ENCODE results near the gene DPP9. TPM values are rescaled to one million over a fixed set of nuclear protein-coding genes. Genes with fewer than 3 reads are reported as not detected.

The DPP9 gene
- total RNA-seq, 1 donor from 2014 or later = 127 TPM

DNA sequence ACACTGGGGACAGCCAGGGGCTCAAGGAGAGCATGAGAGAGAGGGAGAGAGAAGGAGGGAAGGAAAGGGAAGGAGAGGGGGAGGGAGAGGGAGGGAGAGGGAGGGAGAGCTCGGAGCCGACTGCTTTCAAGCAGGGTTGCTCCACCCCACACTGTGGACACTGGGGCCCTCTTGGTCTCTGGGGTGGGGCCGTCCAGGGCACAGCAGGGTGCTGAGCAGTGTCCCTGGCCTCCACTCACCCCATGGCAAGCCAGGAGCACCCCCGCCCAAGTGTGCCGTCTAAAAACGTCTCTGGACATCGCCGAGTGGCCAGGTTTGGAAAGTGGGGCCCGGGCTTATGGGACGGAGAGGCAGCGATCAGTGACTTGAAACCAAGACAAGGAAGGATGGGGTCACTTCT, 20.9 kb downstream of the DPP9 start:
- H3K4me3 ChIP-seq (ENCODE audit: low read depth, low read length) = no peak overlapping the region
- TF ChIP-seq CTCF (conservative IDR thresholded peaks at IDR 0.05; ENCODE audit: low read depth, low read length) = no peak
- no peak for DNase-seq (ENCODE audit: low read depth)

- no peak overlapping the region for H3K4me3 ChIP-seq (ENCODE audit: low read depth, low read length)
- no peak for TF ChIP-seq CTCF (conservative IDR thresholded peaks at IDR 0.05; ENCODE audit: low read depth, low read length)
- DNase-seq (ENCODE audit: low read depth) = no peak
Measured at GRCh38 chr19:4701557-4701956, 22.1 kb downstream of the DPP9 start.

DNA sequence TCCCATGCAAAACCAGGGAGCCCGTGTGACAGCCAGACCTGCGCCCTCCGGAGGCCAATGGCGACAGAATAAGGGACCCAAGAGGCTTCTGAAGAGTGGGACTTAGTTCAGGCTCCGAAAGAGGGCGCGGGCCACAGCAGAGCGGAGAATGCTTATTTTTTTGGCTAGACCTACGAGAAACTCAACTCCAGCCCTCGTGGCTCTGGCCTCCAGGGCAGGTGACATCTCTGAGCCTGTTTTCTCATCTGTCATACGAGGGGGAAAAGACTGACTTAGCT, 23.0 kb downstream of the DPP9 start:
- no peak overlapping the region for H3K4me3 ChIP-seq (ENCODE audit: low read depth, low read length)
- no peak for TF ChIP-seq CTCF (conservative IDR thresholded peaks at IDR 0.05; ENCODE audit: low read depth, low read length)
- DNase-seq (ENCODE audit: low read depth) = no peak

DNA sequence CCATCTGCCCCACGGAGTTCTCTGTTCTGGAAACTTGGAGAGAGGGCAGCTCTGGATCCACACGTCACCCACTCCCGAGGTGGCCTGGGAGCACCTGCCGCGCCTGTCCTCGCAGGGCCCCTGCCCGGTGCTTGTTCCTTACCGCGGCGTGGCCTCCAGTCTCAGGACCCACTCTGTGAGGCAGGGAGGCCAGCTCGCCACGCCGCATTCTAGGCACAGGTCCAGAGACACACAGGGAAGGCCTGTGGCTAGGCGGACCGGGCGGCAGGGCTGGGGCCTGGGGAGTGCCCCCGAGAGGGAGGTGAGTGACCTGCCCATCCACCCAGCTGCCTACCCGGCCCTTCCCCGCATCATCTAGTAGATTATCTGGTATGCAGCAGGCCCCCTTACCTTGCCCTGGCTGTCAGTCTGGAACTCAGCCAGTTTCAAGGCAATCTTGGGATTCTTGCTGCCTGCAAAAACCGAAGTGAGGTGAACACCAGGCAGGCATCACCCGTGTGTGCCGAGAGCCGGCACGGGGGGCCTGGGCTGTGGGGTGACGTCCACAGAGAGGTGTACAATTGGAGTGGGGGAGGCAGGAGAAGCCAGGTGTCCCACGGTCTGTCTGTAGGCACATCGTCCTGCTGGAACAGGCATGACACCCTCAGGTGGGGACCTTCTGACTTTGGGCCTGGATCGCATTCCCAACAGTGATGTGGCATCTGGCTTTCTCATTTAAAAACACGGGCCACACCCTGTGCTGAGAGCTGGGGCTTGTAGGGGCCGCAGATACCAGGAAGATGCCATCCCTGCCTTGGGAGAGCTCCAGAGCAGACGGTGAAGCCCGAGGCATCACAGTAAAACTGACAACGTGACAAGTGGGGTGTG, 23.6 kb downstream of the DPP9 start:
- no peak for TF ChIP-seq CTCF (conservative IDR thresholded peaks at IDR 0.05; ENCODE audit: low read depth, low read length)
- no peak overlapping the region for H3K4me3 ChIP-seq (ENCODE audit: low read depth, low read length)
- DNase-seq (ENCODE audit: low read depth) = no peak

GRCh38 chr19:4697304-4697703, 26.3 kb downstream of the DPP9 start:
- no peak overlapping the region for H3K4me3 ChIP-seq (ENCODE audit: low read depth, low read length)
- no peak for TF ChIP-seq CTCF (conservative IDR thresholded peaks at IDR 0.05; ENCODE audit: low read depth, low read length)
- DNase-seq (ENCODE audit: low read depth) = no peak

- no peak for TF ChIP-seq CTCF (conservative IDR thresholded peaks at IDR 0.05; ENCODE audit: low read depth, low read length)
- DNase-seq (ENCODE audit: low read depth) = no peak
- no peak overlapping the region for H3K4me3 ChIP-seq (ENCODE audit: low read depth, low read length)
Measured at GRCh38 chr19:4695224-4695731, 28.4 kb downstream of the DPP9 start.

Data from epithelial cell of proximal tubule (primary cell).